ENCODE measurements around the gene SKIC2.

SKIC2 gene

GRCh38 chr6:31947070-31947675 lies 11.8 kb upstream of the SKIC2 start:
- Histone ChIP-seq H3K4me2 (ENCODE audit: low read length) (no peak overlapping the region), H3K27me3 (ENCODE audit: insufficient read depth, low read length) (peaks cover 10% of the 10 kb centered on the region), H3K9me2 (ENCODE audit: low read depth, low read length) (no peaks in the 10 kb centered on the region), H3K4me3 (ENCODE audit: low read depth, low read length, poor library complexity, severe bottlenecking) (no peak overlapping the region), H3K9ac (ENCODE audit: low read length) (no peak overlapping the region), H3K79me2 (ENCODE audit: insufficient read depth, low read length) (no peaks in the 10 kb centered on the region), H2AFZ (ENCODE audit: low read length) (no peak overlapping the region), H3K36me3 (ENCODE audit: insufficient read depth, low read length) (peaks cover 12% of the 10 kb centered on the region; the same call in 1 of the 2 replicates), H3K4me1 (ENCODE audit: insufficient read depth, low read length, severe bottlenecking) (no peaks in the 10 kb centered on the region), H4K20me1 (ENCODE audit: insufficient read depth, low read length) (no peaks in the 10 kb centered on the region), H3K27ac (ENCODE audit: low read depth, low read length, poor library complexity, severe bottlenecking) (no peak overlapping the region), H3K9me3 (ENCODE audit: low read length) (no peaks in the 10 kb centered on the region), H3F3A (ENCODE audit: insufficient read depth, low read length) (no peaks in the 10 kb centered on the region)
- TF ChIP-seq EZH2 (IDR thresholded peaks at IDR 0.05; ENCODE audit: borderline replicate concordance, low read length) (no peak), CTCF (IDR thresholded peaks at IDR 0.05; ENCODE audit: low read length) (no peak)

- H3K27ac ChIP-seq (ENCODE audit: low read depth, low read length, poor library complexity, severe bottlenecking) = no peak overlapping the region
- TF ChIP-seq CTCF (IDR thresholded peaks at IDR 0.05; ENCODE audit: low read length) (no peak), EZH2 (IDR thresholded peaks at IDR 0.05; ENCODE audit: borderline replicate concordance, low read length) (no peak)
- peaks cover 19% of the 10 kb centered on the region; the same call in 1 of the 2 replicates for H3K36me3 ChIP-seq (ENCODE audit: insufficient read depth, low read length)
- H3K9me2 ChIP-seq (ENCODE audit: low read depth, low read length) = no peaks in the 10 kb centered on the region
- H2AFZ ChIP-seq (ENCODE audit: low read length) = no peak overlapping the region
- no peak overlapping the region for H3K4me2 ChIP-seq (ENCODE audit: low read length)
- H3K9ac ChIP-seq (ENCODE audit: low read length) = no peak overlapping the region
- H3K4me1 ChIP-seq (ENCODE audit: insufficient read depth, low read length, severe bottlenecking) = no peaks in the 10 kb centered on the region
- H3K4me3 ChIP-seq (ENCODE audit: low read depth, low read length, poor library complexity, severe bottlenecking) = no peak overlapping the region
- H3K27me3 ChIP-seq (ENCODE audit: insufficient read depth, low read length) = peaks cover 5% of the 10 kb centered on the region; the same call in 1 of the 2 replicates
- no peaks in the 10 kb centered on the region for H3K79me2 ChIP-seq (ENCODE audit: insufficient read depth, low read length)
- H3F3A ChIP-seq (ENCODE audit: insufficient read depth, low read length) = no peaks in the 10 kb centered on the region
- H3K9me3 ChIP-seq (ENCODE audit: low read length) = no peaks in the 10 kb centered on the region
- no peaks in the 10 kb centered on the region for H4K20me1 ChIP-seq (ENCODE audit: insufficient read depth, low read length)
These were observed 11.1 kb upstream of the SKIC2 start for GRCh38 chr6:31947864-31948263.

- Histone ChIP-seq H4K20me1 (ENCODE audit: insufficient read depth, low read length) (no peaks in the 10 kb centered on the region), H3K36me3 (ENCODE audit: insufficient read depth, low read length) (peaks cover 23% of the 10 kb centered on the region), H3K4me2 (ENCODE audit: low read length) (no peak overlapping the region), H3F3A (ENCODE audit: insufficient read depth, low read length) (no peaks in the 10 kb centered on the region), H3K4me1 (ENCODE audit: insufficient read depth, low read length, severe bottlenecking) (no peaks in the 10 kb centered on the region), H3K4me3 (ENCODE audit: low read depth, low read length, poor library complexity, severe bottlenecking) (no peak overlapping the region), H2AFZ (ENCODE audit: low read length) (no peak overlapping the region), H3K9me2 (ENCODE audit: low read depth, low read length) (no peaks in the 10 kb centered on the region), H3K27me3 (ENCODE audit: insufficient read depth, low read length) (peaks cover 5% of the 10 kb centered on the region; the same call in 1 of the 2 replicates), H3K9me3 (ENCODE audit: low read length) (no peaks in the 10 kb centered on the region), H3K27ac (ENCODE audit: low read depth, low read length, poor library complexity, severe bottlenecking) (no peak overlapping the region), H3K79me2 (ENCODE audit: insufficient read depth, low read length) (no peaks in the 10 kb centered on the region), H3K9ac (ENCODE audit: low read length) (no peak overlapping the region)
- TF ChIP-seq EZH2 (IDR thresholded peaks at IDR 0.05; ENCODE audit: borderline replicate concordance, low read length) (no peak), CTCF (IDR thresholded peaks at IDR 0.05; ENCODE audit: low read length) (no peak)
These were observed 10.7 kb upstream of the SKIC2 start for GRCh38 chr6:31948306-31948705.
